Measurements from ENCODE around the gene SPTBN4.

Gene SPTBN4

GRCh38 chr19:40565910-40566495, 99.2 kb downstream of the SPTBN4 start:
- no peak for DNase-seq (ENCODE audit: low spot score)

GRCh38 chr19:40567040-40567749, 100.4 kb downstream of the SPTBN4 start:
- DNase-seq (ENCODE audit: low spot score) = no peak

- no peak for DNase-seq (ENCODE audit: low spot score)
Observed at GRCh38 chr19:40567750-40568494, 101.1 kb downstream of the SPTBN4 start.

GRCh38 chr19:40570313-40571004, 103.7 kb downstream of the SPTBN4 start:
- DNase-seq (ENCODE audit: low spot score) = peak; percentile 99

GRCh38 chr19:40571005-40571318, 104.2 kb downstream of the SPTBN4 start:
- DNase-seq (ENCODE audit: low spot score) = no peak

GRCh38 chr19:40571831-40572495, 105.2 kb downstream of the SPTBN4 start:
- DNase-seq (ENCODE audit: low spot score) = no peak

- DNase-seq (ENCODE audit: low spot score) = no peak
Observed at GRCh38 chr19:40575326-40575725, 108.5 kb downstream of the SPTBN4 start.

GRCh38 chr19:40576151-40576584, 109.4 kb downstream of the SPTBN4 start:
- DNase-seq (ENCODE audit: low spot score) = no peak

- peak; percentile 100 for DNase-seq (ENCODE audit: low spot score)
Observed at GRCh38 chr19:40576585-40577451, 110.0 kb downstream of the SPTBN4 start, which contains the start of gene SHKBP1. SHKBP1 (plus strand) TSS chr19:40576873; CDS start chr19:40576900, 27 bp downstream.

GRCh38 chr19:40578442-40578908, 111.7 kb downstream of the SPTBN4 start:
- no peak for DNase-seq (ENCODE audit: low spot score)

- DNase-seq (ENCODE audit: low spot score) = no peak
Observed at GRCh38 chr19:40580619-40581018, 113.8 kb downstream of the SPTBN4 start.

- DNase-seq (ENCODE audit: low spot score) = no peak
Observed at GRCh38 chr19:40581531-40581930, 114.7 kb downstream of the SPTBN4 start.

- DNase-seq (ENCODE audit: low spot score) = no peak
Observed at GRCh38 chr19:40582467-40582866, 115.7 kb downstream of the SPTBN4 start.

GRCh38 chr19:40583283-40583682, 116.5 kb downstream of the SPTBN4 start:
- no peak for DNase-seq (ENCODE audit: low spot score)

- DNase-seq (ENCODE audit: low spot score) = no peak
Observed at GRCh38 chr19:40584007-40584406, 117.2 kb downstream of the SPTBN4 start.

GRCh38 chr19:40585241-40585981, 118.6 kb downstream of the SPTBN4 start:
- no peak for DNase-seq (ENCODE audit: low spot score)

- no peak for DNase-seq (ENCODE audit: low spot score)
Observed at GRCh38 chr19:40585982-40586422, 119.2 kb downstream of the SPTBN4 start.

- DNase-seq (ENCODE audit: low spot score) = no peak
Observed at GRCh38 chr19:40586611-40587010, 119.8 kb downstream of the SPTBN4 start.

- DNase-seq (ENCODE audit: low spot score) = no peak
Observed at GRCh38 chr19:40588110-40588854, 121.5 kb downstream of the SPTBN4 start.
